Right ventricle myocardium superior (tissue), 1 donor: ENCODE data around the gene EMILIN3. TPM values are rescaled to one million over a fixed set of nuclear protein-coding genes. Genes with fewer than 3 reads are reported as not detected.

Experiments
- ATAC-seq: fragments of 200-7000 bp; cut with Tn5 transposase; one replicate; pipeline ENCODE4 v1.9.1; 2020; ENCODE audit warnings: mild to moderate bottlenecking; ENCODE audit not compliant: poor library complexity
- DNase-seq: peaks from one replicate; pipeline ENCODE4 v3.0.0-alpha.2; 2020
- intact Hi-C: fragments of 100-400 bp; cut with DNase I; formaldehyde crosslinking; loops from one replicate; pipeline ENCODE4 v1.11.2; 2022
- long read RNA-seq: library from polyadenylated mRNA; unstranded; transcript quantifications from one replicate; pipeline ENCODE4 v2.0.0, GENCODE V29; 2021
- total RNA-seq: library from RNA; stranded (reverse); fragmentation: NEBNext Ultra II Directional; extraction: Animal tissue kit (Norgen Biotek cat#: 25700); gene quantifications from one replicate; pipeline ENCODE4 v1.2.1, GENCODE V29; 2021
- donor health status: DM: no; HTN: yes; CAD: no; lungs with severe emphysema.

The EMILIN3 gene, protein sequence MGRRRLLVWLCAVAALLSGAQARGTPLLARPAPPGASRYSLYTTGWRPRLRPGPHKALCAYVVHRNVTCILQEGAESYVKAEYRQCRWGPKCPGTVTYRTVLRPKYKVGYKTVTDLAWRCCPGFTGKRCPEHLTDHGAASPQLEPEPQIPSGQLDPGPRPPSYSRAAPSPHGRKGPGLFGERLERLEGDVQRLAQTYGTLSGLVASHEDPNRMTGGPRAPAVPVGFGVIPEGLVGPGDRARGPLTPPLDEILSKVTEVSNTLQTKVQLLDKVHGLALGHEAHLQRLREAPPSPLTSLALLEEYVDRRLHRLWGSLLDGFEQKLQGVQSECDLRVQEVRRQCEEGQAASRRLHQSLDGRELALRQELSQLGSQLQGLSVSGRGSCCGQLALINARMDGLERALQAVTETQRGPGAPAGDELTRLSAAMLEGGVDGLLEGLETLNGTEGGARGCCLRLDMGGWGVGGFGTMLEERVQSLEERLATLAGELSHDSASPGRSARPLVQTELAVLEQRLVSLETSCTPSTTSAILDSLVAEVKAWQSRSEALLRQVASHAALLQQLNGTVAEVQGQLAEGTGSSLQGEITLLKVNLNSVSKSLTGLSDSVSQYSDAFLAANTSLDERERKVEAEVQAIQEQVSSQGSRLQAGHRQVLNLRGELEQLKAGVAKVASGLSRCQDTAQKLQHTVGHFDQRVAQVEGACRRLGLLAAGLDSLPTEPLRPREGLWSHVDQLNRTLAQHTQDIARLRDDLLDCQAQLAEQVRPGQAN
- total RNA-seq, result 5.6 TPM
- long read RNA-seq, partial matches to known transcripts, result 0 of 6 reads
- long read RNA-seq, other reads (novel, unspliced or antisense), result 3 of 6 reads

DNA sequence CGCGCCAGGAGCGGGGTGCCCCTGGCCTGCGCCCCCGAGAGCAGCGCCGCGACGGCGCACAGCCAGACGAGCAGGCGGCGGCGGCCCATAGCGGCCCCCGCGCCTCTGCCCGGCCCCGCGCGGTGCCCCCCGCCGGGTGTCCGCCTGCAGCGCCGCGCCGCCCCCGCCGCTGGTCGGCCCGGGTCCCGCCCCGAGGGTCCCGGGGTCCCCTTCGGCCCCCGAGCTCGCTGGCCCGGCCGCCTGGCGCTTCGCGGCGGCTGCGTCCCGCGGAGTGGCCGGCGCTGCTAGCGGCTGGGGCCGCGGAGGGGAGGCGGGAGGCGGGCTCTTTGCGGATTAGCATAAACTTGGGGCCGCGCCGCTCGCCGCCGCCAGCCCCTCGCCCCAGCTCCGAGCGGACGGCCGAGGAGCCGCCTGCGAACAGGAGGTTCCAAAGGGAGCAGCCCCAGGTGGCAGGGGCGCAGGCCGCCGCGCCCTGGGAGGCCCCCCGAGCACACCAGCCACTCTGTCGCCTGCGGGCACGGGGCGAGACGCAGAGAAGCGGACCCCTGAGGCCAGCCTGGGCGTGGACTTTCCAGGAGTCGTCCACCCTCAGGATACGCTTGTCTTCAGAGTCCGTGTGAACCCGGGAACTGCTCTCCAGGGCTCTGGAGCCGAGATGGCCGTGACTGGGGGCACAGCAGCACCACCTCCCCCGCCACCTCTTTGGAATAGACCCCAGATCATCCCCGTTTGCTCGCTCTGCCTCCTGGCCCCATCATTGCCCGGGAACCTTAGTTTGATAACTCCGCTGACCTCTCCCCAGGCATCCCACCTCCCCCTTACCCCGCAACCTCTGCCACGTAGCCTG, at the start of gene EMILIN3:
EMILIN3 (minus strand) TSS at position 273 of the 847 bp plus-strand sequence; CDS start at position 89, 184 bp downstream.
- DNase-seq (no peak), ATAC-seq (peak; percentile 57)
- intact Hi-C loops, result no loop called here

DNA sequence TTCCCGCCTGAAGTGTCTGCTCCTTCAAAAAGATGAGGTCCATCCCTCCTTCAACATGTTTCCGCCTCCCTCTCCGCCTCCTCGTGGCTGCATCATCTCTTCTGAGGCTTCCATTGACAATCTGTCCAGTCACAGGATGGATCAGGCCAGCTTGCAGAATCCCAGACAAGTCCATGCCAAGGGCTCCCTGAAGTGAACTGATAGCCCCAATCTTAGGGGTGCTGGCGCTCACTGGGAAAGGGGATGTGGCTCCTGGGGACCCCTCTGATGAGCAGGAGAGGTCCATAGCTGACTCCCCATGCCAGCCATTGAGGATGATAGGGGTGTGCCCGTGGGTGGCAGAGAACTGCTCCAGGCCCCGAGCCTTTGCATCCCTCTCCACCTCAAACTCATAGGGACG, 48.6 kb upstream of the EMILIN3 start:
- no peak for DNase-seq
- intact Hi-C loops, result loop anchor here (10.0 kb wide), 1 partner anchor 280 kb away; the partner anchor contains the start of gene PLCG1
- no peak for ATAC-seq

DNA sequence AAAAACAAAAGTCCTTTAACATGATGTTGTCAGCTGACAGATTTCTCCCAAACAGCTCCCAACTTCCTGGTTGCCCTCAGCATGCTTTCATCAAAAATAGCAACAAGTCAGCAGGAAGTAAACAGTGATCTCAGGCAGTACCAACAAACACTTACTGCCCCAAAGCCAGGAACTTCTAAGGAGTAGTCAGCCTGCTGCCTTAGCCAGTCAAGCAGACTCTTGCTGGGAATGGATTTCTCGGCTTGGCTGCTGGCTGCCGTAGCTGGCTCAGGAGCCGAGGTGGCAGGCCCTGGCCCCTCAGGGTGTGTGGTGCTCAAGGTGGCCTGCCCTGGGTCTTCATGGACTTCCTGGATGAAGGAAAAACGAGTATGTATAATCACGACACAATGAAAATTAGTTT, 46.6 kb upstream of the EMILIN3 start:
- intact Hi-C loops, result loop anchor here (5.0 to 10.0 kb wide), 3 partner anchors 71 to 278 kb away; partner anchors contain the start of genes LPIN3 and PLCG1
- DNase-seq (no peak), ATAC-seq (no peak)

DNA sequence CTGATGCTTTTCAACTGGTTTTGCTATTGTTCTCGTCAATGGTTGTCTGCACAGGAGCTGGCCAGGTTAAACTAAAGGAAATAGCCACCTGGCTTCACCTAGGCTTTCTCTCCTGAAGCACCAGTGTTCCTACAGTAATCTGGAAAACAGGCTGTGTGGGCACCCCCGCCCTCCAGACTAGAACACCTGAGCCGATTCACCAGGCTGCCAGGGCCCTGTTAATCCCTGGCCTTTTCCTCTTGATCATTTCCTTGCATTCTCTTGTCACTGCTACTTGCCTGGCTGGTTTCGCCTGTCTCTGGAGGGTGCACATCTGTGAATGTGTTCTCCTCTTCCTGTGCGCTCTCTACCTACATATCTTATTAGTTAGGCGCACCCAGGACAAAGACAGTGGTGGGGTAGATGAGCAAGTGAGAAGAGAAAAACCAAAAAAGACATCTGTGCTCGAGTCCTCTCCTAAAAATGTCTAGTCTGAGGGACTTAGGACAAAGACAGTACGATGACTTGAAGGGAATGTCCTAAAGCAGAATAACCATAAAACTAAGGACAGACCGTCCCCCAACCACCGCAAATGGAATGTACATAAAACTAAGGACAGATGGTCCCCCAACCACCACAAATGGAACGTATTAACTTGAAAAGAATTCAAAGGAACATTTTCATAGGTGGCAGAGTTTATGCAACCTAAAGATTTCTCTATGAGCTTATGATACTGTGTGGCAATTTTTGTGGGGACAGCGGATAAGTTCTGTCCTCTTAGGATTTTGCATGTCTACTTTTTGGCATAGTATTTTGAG, 45.9 kb upstream of the EMILIN3 start:
- intact Hi-C loops, result loop anchor here (5.0 to 10.0 kb wide), 3 partner anchors 70 to 278 kb away; partner anchors contain the start of genes LPIN3 and PLCG1
- no peak for ATAC-seq
- no peak for DNase-seq

DNA sequence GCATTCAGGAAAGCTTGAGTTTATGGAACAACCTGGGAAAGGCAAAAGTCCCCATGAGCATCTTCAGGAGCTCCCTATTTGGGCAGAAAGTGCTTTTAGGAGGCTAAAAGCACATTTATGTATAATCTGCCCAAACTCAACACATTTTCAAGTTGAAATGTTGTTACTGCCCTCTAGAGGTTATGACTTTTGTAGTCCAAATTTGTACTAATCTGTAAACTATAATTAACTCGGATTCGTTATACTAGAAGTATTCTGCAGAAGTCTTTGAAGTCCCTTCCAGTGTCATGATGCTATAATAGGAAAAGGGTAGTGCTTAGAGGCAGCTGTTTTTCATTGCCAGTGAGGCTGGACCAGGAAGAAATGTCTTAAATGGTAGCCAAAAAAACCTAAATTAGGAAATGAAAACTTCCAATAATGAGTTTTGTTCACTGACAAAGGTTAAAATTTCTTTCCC, 44.8 kb upstream of the EMILIN3 start:
- intact Hi-C loops, result loop anchor here (5.0 to 10.0 kb wide), 3 partner anchors 69 to 277 kb away; partner anchors contain the start of genes LPIN3 and PLCG1
- ATAC-seq, result peak; percentile 75
- DNase-seq, result no peak

DNA sequence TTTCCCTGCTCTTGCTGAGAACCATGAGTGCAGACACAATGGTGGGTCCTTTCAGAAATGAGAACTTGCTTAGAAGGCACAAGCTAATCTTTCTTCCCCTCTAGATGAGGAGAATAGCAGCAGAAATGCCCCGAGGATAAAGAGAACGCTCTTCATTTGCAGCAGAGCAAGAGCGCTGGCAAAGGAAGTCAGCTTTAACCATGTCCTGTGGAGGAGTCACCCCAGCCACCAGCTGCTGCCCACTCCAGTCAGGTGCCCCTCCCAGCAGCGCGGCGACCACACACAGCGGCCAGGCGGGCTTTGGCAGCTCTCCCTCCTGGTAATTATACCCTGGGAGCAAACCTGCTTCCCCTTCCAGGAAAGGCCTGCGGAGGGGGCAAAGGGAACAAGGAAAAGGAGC, 42.4 kb upstream of the EMILIN3 start:
- ATAC-seq, result peak; percentile 32
- intact Hi-C loops, result no loop called here
- no peak for DNase-seq

DNA sequence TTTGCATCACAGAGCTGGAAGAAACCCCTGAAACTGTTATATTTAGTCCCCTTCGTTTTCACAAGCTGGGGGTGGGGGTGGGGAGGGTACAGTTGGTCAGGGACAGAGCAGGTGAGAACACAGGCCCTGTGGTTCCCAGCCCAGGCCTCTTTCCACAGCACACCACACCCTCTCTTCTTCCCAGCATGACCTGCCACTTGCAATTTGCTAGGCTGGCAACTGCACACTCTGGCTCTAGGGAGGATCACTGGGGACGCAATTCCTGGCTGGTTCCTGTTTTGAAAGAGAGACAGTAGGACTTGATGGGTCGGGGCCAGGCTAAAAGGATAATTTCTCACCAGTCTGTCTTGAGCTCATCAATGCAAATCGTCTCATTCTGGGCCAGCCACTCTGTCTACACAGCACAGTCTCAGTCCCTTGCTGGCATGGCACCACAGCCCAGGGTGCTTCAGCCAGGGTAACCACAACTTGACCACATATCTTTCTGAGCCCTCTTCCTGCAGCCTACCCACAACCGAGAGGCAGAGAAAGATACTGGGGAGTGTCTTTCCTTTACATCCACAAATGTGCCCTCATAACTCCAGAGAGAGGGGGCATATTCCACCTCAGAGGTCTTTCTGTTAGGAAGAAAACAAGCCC, 41.7 kb upstream of the EMILIN3 start:
- intact Hi-C loops, result no loop called here
- DNase-seq, result no peak
- no peak for ATAC-seq

DNA sequence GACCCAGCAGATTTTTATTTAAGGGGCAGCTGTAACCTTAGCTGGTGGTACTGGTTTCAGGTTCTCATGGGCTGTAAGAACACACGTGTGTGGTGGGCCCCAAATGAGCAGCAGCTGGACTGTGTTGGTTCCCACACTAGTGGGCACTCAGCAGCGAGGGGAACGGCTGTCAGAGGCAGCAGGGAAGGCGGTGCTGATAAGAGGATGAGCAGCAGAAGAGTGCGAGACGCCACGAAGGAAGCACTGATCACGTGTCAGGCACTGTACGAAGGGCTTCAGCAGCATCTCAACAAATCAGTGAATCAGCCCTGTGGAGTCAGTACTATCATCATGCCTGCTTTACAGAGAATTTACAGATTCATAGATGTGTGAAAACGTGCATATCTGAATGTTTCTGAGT, 41.0 kb upstream of the EMILIN3 start:
- DNase-seq (no peak), ATAC-seq (no peak)
- intact Hi-C loops, result no loop called here

DNA sequence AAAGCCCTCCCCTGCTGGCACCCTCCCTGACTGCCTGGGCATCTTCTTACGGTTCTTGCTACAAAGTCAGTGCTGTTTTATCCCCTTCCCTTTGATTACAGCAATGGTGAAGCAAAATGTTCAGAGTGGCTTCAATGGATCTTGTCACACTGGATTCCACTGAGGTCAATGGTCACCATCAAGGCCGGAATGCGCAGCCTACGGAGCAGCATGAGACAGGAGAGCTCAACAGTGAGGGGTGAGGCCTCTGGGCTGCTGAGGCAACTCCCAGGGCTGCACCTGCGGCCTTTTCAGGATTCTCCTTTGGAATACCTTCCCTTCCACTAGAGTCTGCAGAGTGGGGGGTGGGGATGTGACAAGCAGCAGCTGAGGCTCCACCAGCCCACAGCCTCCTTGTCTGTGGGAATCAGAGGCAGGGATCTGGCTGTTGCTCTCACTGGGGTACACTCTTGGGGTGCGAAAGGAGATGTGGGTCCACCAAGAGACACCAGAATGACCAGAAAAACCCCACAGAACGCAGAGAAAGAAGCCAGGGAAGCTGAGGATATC, 40.4 kb upstream of the EMILIN3 start:
- intact Hi-C loops, result no loop called here
- DNase-seq (no peak), ATAC-seq (no peak)

DNA sequence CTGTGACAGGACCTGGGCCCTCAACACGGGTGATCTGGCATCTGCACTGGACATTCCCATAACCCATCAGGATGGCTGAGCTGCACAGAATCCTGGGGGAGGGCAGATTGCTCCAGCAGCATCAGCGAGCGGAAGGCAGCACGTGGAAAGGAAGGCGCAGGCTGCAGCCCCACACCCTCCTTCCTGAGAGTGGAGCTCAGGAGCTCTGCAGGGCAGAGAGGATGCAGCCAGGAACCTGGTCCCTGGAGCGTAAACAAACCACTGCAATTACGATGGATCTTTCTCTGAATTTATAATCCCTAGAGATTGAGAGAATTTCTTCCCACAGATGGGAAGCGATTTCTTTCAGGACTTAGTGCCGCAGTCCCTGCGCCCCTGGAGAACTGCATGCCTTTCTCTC, 39.7 kb upstream of the EMILIN3 start:
- peak; percentile 20 for ATAC-seq
- DNase-seq, result no peak
- intact Hi-C loops, result no loop called here

DNA sequence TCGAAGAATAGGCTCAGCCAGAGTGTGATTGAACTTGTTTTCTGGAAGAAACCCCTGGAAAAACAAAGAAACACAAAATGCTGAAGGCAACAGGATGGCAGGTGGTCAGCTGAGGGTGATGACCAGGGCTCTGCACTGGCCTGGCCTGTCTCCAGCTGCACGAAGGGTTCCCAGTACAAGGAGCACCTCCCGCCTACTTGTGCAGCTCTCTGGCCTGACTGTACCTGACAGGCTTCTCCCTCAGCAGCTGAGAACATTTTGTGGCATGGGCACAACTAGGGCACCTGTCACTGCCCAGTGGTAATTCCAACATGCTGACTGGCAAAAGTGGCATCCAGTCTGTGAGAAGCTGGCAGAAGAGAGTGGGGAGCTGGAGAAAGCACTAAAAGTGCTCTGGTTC, 38.8 kb upstream of the EMILIN3 start:
- ATAC-seq, result peak; percentile 88
- DNase-seq, result no peak
- intact Hi-C loops, result no loop called here

DNA sequence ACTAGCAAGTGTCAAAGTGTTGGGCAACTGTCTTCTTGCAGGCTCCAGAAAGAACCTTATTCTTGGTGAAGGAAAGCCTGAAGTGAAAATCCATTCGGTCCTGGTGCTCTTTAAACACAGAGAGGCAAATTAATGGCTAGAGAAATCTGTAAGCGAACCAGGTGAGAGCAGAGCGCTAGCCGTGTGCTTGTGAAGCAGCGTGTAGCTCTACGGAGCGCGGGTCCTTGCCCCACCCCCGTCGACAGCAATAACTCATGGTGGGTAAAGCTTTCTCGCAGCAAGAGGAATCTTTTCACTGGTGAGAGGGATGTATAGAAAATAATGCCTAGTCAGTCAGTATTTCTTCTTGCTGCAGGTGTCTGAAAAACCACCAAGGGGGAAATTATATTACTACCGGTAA, 37.0 kb upstream of the EMILIN3 start:
- intact Hi-C loops, result no loop called here
- ATAC-seq, result no peak

DNA sequence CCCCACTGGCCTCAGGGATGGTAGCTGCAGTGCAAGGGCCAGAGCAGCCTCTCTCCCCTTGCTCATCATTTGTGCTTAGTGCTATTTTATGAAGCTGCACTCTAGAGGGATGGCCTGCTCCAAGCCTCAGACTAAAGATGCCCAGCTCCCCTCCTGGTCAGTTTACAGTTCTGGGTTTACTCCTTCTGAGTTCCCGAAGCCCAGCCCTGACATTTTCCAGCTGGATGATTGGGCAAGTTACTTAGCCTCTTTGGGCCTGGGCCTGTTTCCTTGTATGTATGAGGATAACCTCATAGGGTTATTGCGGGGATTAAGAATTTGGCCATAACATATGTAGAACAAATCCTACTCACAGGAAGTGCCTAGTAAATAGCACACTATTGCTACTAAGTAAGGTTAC, 31.8 kb upstream of the EMILIN3 start:
- intact Hi-C loops, result no loop called here
- peak; percentile 51 for DNase-seq
- peak; percentile 67 for ATAC-seq

More for the DNA sequence above, 37.0 kb upstream of the EMILIN3 start:
- no peak for DNase-seq

DNA sequence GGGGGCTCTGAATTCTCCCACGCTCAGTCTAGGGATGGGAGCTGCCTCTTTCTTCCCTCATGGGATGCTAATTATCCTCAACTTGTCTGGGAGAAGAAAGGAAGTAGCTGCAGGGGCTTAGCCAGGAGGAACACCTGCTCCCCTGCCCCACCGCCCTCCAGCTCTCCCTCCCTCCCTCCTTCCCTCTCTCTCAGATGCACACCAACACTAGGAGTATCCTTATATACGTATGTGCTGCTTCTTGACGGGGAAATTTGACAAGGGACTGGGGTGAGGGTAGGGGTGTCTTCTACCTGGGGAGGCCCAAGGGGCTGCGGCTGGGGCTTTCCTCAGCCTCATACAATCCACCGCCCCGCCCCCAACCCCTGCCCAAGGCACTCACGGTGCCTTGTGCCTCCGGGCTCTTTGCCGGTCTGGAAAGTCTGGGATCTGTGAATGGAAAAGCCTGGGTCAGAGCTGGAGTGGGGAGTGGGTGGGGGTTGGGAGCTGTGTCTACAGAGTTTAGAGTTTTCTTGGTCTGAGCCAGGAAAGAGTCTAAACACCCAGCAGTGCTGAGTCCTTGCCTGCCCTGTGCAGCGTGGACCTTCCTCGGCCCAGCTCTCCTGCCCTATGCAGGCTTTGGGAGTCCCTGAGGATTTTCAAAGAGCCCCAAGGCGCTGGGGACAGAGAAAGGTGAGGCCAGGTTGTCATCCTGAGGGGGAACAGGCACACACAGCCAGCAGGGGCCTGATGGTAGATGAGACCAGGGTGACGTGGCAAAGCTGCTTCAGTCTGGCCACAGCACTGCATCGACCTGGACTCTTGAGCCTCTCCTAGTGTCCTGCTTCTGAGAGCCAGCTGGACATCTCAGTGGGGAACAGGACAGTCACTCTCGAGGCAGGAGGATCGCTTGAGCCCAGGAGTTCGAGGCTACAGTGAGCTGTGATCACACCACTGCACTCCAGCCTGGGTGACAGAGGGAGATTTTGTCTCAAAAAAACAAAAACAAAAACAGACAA, 29.3 kb upstream of the EMILIN3 start:
- no peak for DNase-seq
- intact Hi-C loops, result no loop called here
- ATAC-seq, result no peak

DNA sequence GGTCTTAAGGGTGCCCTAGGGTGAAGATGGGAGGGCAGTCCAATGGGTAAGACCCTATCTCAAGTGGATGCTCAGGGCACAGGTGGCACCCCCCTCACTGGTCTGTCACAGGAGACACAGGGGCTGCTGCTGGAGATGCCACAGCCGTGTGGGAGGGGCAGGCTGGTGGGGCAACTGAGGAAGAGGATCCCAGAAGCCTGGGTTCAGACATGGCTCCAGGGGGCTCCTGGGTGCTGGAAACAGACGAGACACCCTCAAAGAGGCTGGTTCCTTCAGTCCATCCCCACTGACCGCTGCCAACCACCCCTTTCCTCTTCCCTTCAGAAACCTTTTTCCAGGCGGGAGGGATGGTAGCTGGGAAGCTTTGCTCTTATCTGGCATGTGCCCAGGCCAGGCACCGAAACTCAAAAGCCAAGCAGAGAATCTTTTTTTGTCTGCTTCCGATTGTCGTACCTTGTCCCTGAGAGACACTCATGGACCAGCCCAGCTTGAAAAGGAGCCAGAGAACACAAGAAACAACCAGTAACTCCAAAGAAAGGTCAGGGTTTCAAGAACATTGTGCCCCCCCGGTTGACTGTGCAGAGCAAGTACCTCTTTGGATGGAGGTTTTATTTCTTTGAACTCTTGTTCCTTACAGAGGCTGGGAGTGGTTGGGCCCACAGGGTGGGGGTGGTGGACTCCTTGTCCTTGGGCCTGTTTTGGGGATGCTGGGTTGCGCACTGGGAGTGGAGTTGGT, 28.5 kb upstream of the EMILIN3 start:
- intact Hi-C loops, result no loop called here
- ATAC-seq (peak; percentile 2), DNase-seq (no peak)
